HG03521 (cell line): Measurements from ENCODE around the gene TMPRSS3.

Source experiments
- ATAC-seq: cut with Tn5 transposase; IDR thresholded peaks from one replicate; pipeline ENCODE4 v1.9.1; 2021; ENCODE audit warnings: mild to moderate bottlenecking, moderate library complexity; ENCODE audit not compliant: unreplicated experiment

Gene TMPRSS3

GRCh38 chr21:42374864-42375499 lies 20.9 kb downstream of the TMPRSS3 start:
- ATAC-seq, result no peak

GRCh38 chr21:42374457-42374856 lies 21.4 kb downstream of the TMPRSS3 start:
- no peak for ATAC-seq

- no peak for ATAC-seq
Measured at GRCh38 chr21:42373908-42374455, 21.9 kb downstream of the TMPRSS3 start.

GRCh38 chr21:42373196-42373907 lies 22.5 kb downstream of the TMPRSS3 start:
- ATAC-seq, result no peak

GRCh38 chr21:42370894-42371654 lies 24.8 kb downstream of the TMPRSS3 start:
- no peak for ATAC-seq

- ATAC-seq, result no peak
Measured at GRCh38 chr21:42369821-42370220, 26.0 kb downstream of the TMPRSS3 start.

GRCh38 chr21:42367367-42368165 lies 28.3 kb downstream of the TMPRSS3 start:
- no peak for ATAC-seq

- ATAC-seq, result no peak
Measured at GRCh38 chr21:42366292-42367010, 29.4 kb downstream of the TMPRSS3 start, which contains the start of gene TFF1. Gene TFF1, minus strand, starts transcription at chr21:42366535. Its CDS starts 40 bp downstream, at chr21:42366495.

GRCh38 chr21:42365770-42366169 lies 30.1 kb downstream of the TMPRSS3 start:
- ATAC-seq, result no peak

- ATAC-seq, result no peak
Measured at GRCh38 chr21:42364304-42364865, 31.5 kb downstream of the TMPRSS3 start.

- no peak for ATAC-seq
Measured at GRCh38 chr21:42363312-42363711, 32.5 kb downstream of the TMPRSS3 start.

- ATAC-seq, result no peak
Measured at GRCh38 chr21:42362700-42363099, 33.2 kb downstream of the TMPRSS3 start.

- ATAC-seq, result no peak
Measured at GRCh38 chr21:42362198-42362597, 33.7 kb downstream of the TMPRSS3 start.

- ATAC-seq, result no peak
Measured at GRCh38 chr21:42361286-42361685, 34.6 kb downstream of the TMPRSS3 start.

GRCh38 chr21:42360317-42360716 lies 35.5 kb downstream of the TMPRSS3 start:
- ATAC-seq, result no peak

- no peak for ATAC-seq
Measured at GRCh38 chr21:42358937-42359336, 36.9 kb downstream of the TMPRSS3 start.

- ATAC-seq, result no peak
Measured at GRCh38 chr21:42358261-42358660, 37.6 kb downstream of the TMPRSS3 start.

GRCh38 chr21:42357307-42357706 lies 38.5 kb downstream of the TMPRSS3 start:
- no peak for ATAC-seq

- no peak for ATAC-seq
Measured at GRCh38 chr21:42356650-42357049, 39.2 kb downstream of the TMPRSS3 start.

- ATAC-seq, result no peak
Measured at GRCh38 chr21:42356046-42356445, 39.8 kb downstream of the TMPRSS3 start.
